G401 (cell line): Measurements from ENCODE around the gene ADH1B. TPM values are rescaled to one million over a fixed set of nuclear protein-coding genes. Genes with fewer than 3 reads are reported as not detected.
"Not testable (repeated sequence)": the region's sequence is repeated elsewhere in the genome, so short reads cannot be mapped to it uniquely, and the experiment has no call there.

ENCODE experiments used
- DNase-seq: peaks from one replicate; pipeline ENCODE4 v3.0.0-alpha.2; 2015; ENCODE audit warnings: low spot score
- in situ Hi-C: cut with HindIII; loops from 2 replicates; pipeline ENCODE4 v1.10.0; 2016; ENCODE audit warnings: low sequenced_read_pairs, mixed read lengths
- total RNA-seq: library from RNA; depleted of rRNA; stranded (reverse); fragments of >200 nt; shearing (Covaris generic); gene quantifications from 2 replicates; pipeline ENCODE4 v1.2.3, GENCODE V29; 2014; rRNA removed

Gene ADH1B
- not detected in 2 replicates for total RNA-seq

DNA sequence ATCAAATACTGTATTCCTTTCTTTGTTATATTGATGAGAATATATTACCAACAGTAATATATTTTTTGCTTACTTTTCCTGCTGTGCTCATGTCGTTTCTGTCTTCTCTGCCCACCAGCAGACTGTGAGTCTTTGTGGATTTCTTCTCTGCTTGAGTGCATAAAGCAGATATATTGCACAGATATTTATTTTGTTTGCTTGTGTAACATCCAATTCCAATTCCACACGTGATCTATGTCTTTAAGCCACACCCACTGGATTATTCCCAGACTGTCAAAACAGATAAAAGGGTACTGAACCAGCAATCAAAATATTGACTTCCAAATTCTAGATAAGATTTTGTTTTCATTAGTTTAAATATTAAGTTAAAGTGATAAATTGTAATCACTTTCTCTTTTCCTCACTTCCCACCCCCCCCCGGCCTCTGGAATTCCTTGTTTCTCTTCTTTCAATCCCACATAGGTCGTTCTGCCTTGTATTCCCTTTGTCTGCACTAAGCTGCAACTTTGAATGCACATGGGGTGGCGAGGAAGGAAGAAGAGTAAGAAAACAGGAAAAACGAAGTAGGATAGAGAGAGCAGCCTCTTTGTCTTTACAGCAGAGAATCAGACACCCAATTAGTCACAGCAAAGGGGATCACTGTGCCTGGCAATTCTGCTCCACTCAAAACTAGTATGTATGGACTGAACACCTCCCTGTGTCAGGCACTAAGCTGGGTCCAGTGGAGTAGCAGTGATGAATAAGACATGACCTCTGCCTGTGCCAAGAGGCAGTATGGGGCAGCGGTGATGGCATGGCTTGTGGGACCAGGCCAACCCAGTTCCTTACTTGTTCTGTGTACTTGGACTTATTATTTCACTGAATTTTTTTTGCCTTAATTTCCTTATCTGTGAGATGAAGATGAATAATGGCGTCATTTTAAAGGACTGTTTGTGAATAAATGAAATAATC, at the start of gene ADH1B:
ADH1B (minus strand) TSS at position 161 of the 951 bp plus-strand sequence; CDS start at position 91, 70 bp downstream.
- in situ Hi-C loops: no loop called here
- DNase-seq: no peak

GRCh38 chr4:99367817-99368216, 46.6 kb upstream of the ADH1B start:
- DNase-seq, in situ Hi-C loops: not testable (repeated sequence)

GRCh38 chr4:99366491-99366890, 45.3 kb upstream of the ADH1B start:
- in situ Hi-C loops: no loop called here
- no peak for DNase-seq

- in situ Hi-C loops: no loop called here
- DNase-seq: no peak
These were observed 41.6 kb upstream of the ADH1B start for GRCh38 chr4:99362768-99363167.

DNA sequence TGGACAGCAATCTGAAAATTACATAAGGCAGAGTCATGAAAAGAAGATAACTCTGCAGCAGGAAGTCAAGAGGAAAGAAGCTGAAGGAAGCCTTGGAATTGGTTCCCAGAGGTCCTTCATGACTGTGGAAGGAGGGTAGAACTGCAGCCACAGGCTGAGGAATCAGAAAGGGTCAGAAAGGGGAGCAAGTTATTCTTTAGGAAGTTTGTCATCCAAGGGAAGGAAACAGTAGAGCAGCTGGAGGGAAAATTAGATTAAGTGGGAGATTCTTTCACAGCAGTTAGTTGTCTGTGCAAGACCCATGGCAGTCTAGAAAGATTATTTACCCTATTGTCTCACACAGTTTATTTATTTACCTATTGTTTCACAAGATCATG, 40.7 kb upstream of the ADH1B start:
- in situ Hi-C loops: no loop called here
- no peak for DNase-seq

GRCh38 chr4:99361268-99361898, 40.2 kb upstream of the ADH1B start:
- no peak for DNase-seq
- in situ Hi-C loops: no loop called here

- in situ Hi-C loops: no loop called here
- no peak for DNase-seq
These were observed 38.4 kb upstream of the ADH1B start for GRCh38 chr4:99359480-99360204.

DNA sequence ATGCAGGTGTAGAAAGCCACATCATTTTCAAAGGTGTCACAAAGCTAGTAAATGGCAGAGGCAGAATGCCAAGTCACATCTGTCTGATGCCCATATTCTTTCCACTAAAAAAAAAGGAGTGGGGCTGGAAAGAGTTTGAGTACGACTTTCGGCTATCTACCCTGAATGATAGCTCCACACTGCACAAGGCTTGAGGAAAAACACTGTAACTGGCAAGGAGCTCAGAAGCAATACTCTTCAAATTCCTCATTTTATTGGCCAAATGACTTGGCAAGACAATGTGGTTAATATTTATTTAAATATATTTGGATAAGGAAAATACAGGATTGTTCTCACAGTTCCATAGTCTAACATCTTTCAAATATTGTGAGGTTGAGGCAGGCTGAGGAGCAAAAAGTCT, 36.7 kb upstream of the ADH1B start:
- no peak for DNase-seq
- in situ Hi-C loops: no loop called here

GRCh38 chr4:99356992-99357391, 35.8 kb upstream of the ADH1B start:
- in situ Hi-C loops: no loop called here
- no peak for DNase-seq

DNA sequence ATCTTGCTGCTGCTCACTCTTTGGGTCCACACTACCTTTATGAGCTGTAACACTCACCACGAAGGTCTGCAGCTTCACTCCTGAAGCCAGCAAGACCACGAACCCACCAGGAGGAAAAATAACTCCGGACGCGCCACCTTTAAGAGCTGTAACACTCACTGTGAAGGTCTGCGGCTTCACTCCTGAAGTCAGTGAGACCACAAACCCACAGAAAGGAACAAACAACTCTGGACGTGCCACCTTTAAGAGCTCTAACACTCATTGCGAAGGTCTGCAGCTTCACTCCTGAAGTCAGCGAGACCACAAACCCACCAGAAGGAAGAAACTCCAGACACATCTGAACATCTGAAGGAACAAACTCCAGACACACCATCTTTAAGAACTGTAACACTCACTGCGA, 34.9 kb upstream of the ADH1B start:
- in situ Hi-C loops, DNase-seq: not testable (repeated sequence)

DNA sequence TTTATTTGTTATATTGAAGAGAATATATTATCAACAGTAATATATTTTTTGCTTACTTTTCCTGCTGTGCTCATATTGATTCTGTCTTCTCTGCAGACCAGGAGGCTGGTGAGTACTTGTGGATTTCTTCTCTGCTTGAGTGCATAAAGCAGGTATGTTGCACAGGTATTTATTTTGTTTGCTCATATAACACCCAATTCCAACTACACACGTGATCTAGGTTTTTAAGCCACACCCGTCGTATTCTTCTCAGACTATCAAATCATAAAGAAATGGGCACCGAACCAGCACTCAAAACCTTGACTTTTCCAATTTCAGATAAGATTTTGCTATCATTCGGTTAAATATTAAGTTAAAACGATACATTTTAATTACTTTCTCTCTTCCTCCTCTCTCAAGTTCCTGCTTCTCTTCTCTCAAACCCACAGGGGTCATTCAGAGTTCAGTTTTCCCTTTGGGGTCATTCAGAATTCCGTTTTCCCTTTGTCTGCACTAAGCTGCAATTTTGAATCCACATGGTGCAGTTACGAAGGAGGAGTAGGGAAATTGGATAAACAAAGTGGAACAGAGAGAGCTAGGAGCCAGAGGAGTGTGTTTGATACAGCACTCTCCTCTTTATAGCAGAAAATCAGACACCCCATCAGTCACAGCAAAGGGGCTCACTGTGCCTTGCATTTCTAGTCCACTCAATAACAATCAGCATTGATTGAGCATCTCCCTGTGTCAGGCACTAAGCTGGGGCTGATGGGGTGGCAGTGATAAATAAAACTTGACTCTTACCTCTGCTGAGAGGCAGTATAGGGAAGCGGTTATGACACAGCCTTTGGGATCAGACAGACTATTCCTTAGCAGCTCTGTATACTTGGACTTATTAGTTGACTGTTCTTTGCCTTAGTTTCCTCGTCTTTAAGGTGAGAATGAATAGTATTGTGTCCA, 31.7 kb upstream of the ADH1B start, which contains the start of gene ADH1C:
ADH1C (minus strand) TSS at position 145 of the 936 bp plus-strand sequence; CDS start at position 74, 71 bp downstream.
- no peak for DNase-seq
- in situ Hi-C loops: no loop called here

DNA sequence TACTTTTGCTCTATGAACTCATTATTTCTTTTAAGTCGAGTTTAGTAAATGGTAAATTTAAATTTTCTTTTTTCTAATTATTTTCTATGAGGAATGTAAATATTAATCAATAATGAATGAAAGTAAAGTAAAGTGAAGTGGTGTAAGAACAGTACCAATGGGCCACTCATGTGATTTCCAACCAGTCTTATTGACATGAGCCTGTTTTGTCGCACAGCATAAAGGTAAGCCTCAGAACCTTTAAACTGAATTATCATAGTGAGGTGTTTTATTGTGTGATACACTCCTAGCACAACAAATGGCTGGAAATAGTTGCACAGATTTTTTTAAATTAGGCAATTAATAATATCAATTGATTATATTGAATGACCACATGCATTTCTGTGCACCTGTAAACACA, 30.3 kb upstream of the ADH1B start:
- no peak for DNase-seq
- in situ Hi-C loops: no loop called here

DNA sequence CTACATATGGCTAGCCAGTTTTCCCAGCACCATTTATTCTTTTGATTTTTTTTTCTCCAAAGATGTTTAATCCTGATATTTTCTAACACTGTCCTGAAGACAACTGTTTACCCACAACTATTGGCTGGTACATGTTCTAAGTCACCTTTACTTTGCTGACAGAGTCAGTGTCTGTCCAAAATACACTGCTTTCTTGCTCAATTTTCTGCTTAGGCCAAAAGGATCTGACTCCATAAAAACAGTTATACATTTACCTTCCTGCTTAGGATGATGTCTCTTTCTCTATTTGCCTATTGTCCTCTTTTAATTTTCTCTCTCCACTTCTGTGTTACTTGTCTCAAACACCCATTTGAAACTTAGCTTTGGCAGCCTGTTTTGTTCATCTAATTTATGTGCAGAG, 28.1 kb upstream of the ADH1B start:
- in situ Hi-C loops: no loop called here
- DNase-seq: no peak

GRCh38 chr4:99342624-99343023, 21.4 kb upstream of the ADH1B start:
- DNase-seq, in situ Hi-C loops: not testable (repeated sequence)

DNA sequence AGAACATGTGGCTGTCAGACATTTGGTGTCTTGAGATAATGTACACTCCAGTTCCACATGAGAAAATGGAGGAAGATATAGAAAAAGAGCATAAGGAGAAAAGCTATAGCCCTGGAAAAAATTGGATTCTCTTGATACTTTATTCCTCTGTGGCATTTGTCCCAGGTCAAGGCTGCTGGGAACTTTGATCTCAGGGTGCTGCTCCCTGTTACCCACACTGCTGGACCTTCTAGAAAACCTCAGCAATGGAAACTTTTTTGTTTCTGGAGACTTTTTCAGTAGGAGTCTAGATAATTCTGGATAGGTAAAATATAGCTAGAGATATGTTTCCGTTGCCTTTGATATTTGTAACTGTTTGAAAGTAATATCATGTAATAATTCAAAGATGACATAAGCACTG, 20.2 kb upstream of the ADH1B start:
- no peak for DNase-seq
- in situ Hi-C loops: no loop called here

DNA sequence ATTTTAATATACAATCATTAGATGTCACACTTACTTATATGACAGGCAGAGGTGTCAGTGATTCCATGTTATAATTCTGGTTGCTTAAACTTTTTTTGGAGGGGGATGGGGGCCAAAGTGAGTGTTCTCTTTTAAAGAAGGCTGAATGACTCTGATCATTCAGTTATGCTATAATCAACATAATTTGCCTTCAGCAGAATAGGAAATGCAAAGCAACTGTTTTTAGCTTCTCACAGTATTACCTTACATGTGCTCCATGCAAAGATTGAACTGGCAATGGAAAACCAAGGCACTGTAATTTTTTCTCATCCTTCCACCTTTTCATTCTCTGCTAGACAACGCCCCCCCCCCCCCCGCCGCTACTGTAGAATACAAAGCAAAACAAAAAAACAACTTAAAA, 18.0 kb upstream of the ADH1B start:
- no peak for DNase-seq
- in situ Hi-C loops: no loop called here

DNA sequence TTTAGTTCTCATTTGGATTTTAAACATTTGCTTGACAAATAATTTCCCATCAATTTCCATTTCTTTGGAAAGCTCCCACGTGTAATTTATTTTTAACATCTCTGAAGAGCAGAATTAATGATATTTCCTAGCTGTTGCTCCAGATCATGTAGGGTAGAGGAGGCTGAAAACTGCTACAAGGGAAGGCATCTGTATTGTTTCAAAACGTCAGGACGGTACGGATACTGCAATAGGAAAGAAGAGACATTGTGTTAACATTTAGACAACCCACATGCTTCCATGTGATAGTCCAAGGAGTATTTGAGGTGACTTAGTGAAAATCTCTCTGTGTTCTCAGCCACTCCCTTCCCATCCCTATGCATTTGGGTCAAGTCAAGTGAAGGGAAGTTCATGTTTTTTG, 15.4 kb upstream of the ADH1B start:
- in situ Hi-C loops: no loop called here
- no peak for DNase-seq

DNA sequence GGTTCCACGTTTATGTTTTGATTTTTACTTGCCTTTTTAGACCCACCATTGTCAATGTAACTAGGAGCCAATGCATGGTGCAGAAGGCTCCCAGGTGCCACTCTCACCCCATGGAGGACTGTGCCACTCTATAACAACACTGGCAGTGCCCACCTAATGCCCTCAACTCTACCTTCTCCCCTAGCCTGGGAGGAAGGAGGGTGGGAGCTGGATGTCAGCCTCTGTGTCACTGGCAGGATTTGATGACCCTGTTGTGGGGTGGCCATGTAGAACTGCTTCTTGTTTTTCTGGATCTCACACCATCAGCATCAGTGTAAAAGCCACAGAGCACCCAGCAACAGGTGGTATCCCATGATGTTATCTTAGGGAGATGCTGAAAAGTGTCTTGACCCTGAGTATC, 13.7 kb upstream of the ADH1B start:
- DNase-seq: no peak
- in situ Hi-C loops: no loop called here

DNA sequence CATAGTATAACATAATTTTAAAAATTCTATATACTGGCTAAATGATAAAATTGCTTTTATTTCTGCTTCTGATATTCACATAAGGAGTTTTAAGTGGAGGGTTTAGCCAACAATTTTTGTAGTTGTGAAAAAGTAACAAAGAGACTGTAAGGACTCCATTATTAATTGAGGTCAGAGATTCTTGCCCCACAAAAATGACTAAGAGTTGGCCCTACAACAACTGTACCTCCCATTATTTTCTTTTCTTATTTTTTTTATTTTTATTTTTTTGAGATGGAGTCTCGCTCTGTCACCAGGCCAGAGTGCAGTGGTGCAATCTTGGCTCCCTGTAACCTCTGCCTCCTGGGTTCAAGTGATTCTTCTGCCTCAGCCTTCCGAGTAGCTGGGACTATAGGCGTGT, 9.4 kb upstream of the ADH1B start:
- no peak for DNase-seq
- in situ Hi-C loops: no loop called here
